Right lobe of liver (tissue), 6 donors: ENCODE results near the gene SAMHD1. TPM values are rescaled to one million over a fixed set of nuclear protein-coding genes. Genes with fewer than 3 reads are reported as not detected.
A peak's percentile ranks its signal among the peaks of the same experiment; 100 is the strongest.

Source experiments
- ATAC-seq, 4 donors: fragments of 200-7000 bp; cut with Tn5 transposase; one replicate each; pipeline ENCODE4 v1.9.1; 2020; ENCODE audit warnings: mild to moderate bottlenecking in 4 of 4, moderate library complexity in 4 of 4
- DNase-seq, 3 donors: peaks; one replicate each; pipeline ENCODE4 v3.0.0-alpha.2; 2020
- H3K27ac ChIP-seq, 3 donors: fragments of 200-600 bp; one replicate each; pipeline ENCODE4 v1.8.0; 2022
- H3K27me3 ChIP-seq, 2 donors: fragments of 200-600 bp; one replicate each; pipeline ENCODE4 v1.8.0; 2022
- H3K36me3 ChIP-seq, 4 donors: fragments of 200-600 bp; sonication (generic) in 1 of 4; one replicate each; pipeline versions ENCODE4 v1.5.1 to v1.8.0; 2017 to 2022; ENCODE audit warnings: control low read depth in 1 of 4
- H3K4me1 ChIP-seq, 4 donors: fragments of 200-600 bp; sonication (generic) in 1 of 4; one replicate each; pipeline versions ENCODE4 v1.5.1 to v1.8.0; 2017 to 2022; ENCODE audit warnings: control low read depth in 1 of 4
- H3K4me3 ChIP-seq, 3 donors: fragments of 200-600 bp; one replicate each; pipeline ENCODE4 v1.8.0; 2022
- H3K9me3 ChIP-seq, 4 donors: fragments of 200-600 bp; sonication (generic) in 1 of 4; one replicate each; pipeline versions ENCODE4 v1.5.1 to v1.8.0; 2017 to 2022; ENCODE audit warnings: control low read depth in 1 of 4
- POLR2A ChIP-seq: fragments of 450-650 bp; IDR thresholded peaks from one replicate; pipeline ENCODE4 v1.6.1; 2017; ENCODE audit warnings: antibody characterized with exemption, mild to moderate bottlenecking
- WGBS: methylation state at CpG from one replicate; pipeline ENCODE4 v1.1.6; 2018; ENCODE audit warnings: low coverage, low lambda C conversion rate; ENCODE audit not compliant: insufficient coverage; ENCODE audit errors: missing lambda C conversion rate; 5-methylcytosine and 5-hydroxymethylcytosine counted together
- intact Hi-C, 2 donors: fragments of 100-400 bp; cut with DNase I; formaldehyde crosslinking; loops; one replicate each; pipeline versions ENCODE4 v1.11.2 to v1.14.1; 2022
- total RNA-seq, 6 experiments: library from RNA; depleted of rRNA in 2 of 6; stranded (reverse); fragments of >200 nt in 2 of 6; fragmentation: NEBNext Ultra II Directional in 3 of 6; extraction: Animal tissue kit (Norgen Biotek cat#: 25700) in 3 of 6; gene quantifications; one replicate each; pipeline versions ENCODE4 v1.1.0 to v1.2.4, GENCODE V29; 2016 to 2023
- TF ChIP-seq, protein P1 (sequence below), 4 donors: fragments of 200-600 bp in 3 of 4; fragments of 450-650 bp in 1 of 4; IDR thresholded peaks; one replicate each; pipeline versions ENCODE4 v1.5.1 to v1.8.0; 2016 to 2022; ENCODE audit warnings: antibody characterized with exemption in 4 of 4, mild to moderate bottlenecking in 2 of 4
- donor health status: DM: no; HTN: yes; CAD: no.
- donor health status: DM: no; HTN: no; CAD: no.
- donor health status: DM: no; HTN: no; CAD: no.
- donor health status: DM: no; HTN: yes; CAD: no.
- donor health status: DM: no; HTN: yes; CAD: no.

The SAMHD1 gene
- total RNA-seq, 6 experiments from 2014 or later, result 22.6 to 40.5 (median 30.7) TPM

DNA sequence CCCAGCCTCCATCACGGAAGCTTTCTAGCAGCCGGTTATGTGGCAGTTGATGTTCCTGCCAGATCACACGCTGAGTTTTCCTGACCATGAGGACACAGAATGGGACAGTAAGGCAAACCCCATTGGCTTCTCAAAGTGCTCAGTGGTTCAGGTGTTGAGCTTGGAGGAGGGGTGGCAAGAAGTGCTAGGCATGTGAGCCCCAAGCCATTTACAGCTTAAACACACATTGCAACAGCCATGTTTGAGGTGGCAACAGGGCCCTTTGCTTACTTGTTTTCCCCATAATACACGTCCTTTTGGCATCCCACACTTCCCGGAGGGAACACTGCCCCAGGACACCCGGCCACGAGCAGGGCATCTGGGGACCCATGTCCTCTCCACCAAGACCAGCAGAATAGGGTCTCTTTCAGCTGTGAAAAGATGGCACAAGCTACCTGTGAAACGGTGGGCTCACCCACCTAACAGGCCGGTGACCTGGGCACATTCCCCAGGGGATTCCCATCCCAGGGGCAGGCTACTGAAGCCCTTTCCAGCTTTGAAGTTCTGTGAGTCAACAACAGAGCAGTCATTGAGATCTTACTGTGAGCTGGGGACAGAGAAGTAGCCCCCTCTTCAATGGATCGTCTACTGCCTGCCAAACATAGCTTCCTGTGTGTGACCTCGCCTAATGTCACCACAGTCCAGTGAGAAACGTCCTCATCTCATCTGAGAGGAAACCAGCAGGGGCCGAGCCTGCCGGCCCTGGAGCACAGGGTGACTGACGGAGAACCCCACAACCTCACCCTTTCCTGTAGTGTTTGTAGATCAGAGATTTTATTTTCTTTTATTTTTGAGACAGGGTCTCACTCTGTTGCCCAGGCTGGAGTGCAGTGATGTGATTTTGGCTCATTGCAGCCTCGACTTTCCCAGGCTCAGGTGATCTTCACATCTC lies 79.6 kb downstream of the SAMHD1 start:
- Histone ChIP-seq H3K36me3 (no peaks in the 10 kb centered on the region), H3K4me1 (no peaks in the 10 kb centered on the region), H3K9me3 (no peaks in the 10 kb centered on the region), H3K27me3 (no peaks in the 10 kb centered on the region), H3K27ac (no peak overlapping the region), H3K4me3 (no peak overlapping the region)
- DNase-seq (no peak), ATAC-seq (peak in 2 of 4 donors; percentile 36 to 47)
- WGBS, result 57% methylated on average over 10 of the region's 16 CpGs
- TF ChIP-seq POLR2A, result no peak
- TF ChIP-seq, protein P1, sequence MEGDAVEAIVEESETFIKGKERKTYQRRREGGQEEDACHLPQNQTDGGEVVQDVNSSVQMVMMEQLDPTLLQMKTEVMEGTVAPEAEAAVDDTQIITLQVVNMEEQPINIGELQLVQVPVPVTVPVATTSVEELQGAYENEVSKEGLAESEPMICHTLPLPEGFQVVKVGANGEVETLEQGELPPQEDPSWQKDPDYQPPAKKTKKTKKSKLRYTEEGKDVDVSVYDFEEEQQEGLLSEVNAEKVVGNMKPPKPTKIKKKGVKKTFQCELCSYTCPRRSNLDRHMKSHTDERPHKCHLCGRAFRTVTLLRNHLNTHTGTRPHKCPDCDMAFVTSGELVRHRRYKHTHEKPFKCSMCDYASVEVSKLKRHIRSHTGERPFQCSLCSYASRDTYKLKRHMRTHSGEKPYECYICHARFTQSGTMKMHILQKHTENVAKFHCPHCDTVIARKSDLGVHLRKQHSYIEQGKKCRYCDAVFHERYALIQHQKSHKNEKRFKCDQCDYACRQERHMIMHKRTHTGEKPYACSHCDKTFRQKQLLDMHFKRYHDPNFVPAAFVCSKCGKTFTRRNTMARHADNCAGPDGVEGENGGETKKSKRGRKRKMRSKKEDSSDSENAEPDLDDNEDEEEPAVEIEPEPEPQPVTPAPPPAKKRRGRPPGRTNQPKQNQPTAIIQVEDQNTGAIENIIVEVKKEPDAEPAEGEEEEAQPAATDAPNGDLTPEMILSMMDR (IDR thresholded peaks at IDR 0.05), result no peak
- intact Hi-C loops, result no loop called here

DNA sequence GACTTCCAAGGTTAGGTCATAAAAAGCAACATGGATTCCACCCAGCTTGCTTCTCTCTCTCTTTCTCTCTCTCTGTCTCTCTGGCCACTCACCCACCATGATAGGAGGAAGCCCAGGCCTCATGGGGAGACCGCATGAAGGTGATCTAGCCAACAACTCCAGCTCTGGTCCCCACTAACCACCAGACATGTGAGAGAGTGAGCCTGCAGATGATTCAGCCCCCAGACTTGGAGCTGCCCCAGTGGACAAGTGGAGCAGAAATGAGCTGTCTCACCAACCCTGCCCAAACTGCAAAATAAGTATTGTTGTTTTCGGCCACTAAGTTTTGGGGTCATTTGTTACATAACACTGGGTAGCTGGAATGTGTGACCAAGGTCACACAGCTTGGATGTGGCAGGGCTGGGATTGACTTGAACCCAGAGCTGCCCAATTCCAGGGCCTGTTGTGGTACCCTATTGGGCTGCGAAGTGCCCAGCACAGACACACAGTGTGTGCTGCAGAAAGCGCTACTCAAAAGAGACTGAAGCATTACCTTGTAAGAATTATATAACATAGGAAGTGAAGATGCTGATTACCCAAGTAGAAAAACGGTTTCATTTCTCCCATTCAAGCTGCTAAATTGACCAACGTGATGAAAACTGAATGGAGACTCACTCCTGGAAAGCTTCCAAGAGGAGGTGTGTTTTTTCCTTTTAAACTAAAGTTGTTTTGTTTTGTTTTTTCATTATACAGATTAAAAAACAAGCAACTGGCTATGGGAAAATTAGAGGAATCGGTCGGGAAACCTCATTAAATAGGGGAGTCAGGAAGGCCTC lies 84.6 kb downstream of the SAMHD1 start:
- Histone ChIP-seq H3K4me3 (no peak overlapping the region), H3K27ac (no peak overlapping the region), H3K4me1 (peaks cover 0 to 7% (median 0%) of the 10 kb centered on the region in 4 donors), H3K9me3 (no peaks in the 10 kb centered on the region), H3K27me3 (peaks cover 0 to 7% of the 10 kb centered on the region in 2 donors), H3K36me3 (no peaks in the 10 kb centered on the region)
- no peak for ATAC-seq
- 57% methylated on average over 6 of the region's 8 CpGs for WGBS
- intact Hi-C loops, result no loop called here
- no peak for DNase-seq
- TF ChIP-seq, protein P1 (IDR thresholded peaks at IDR 0.05), result no peak
- TF ChIP-seq POLR2A, result no peak

DNA sequence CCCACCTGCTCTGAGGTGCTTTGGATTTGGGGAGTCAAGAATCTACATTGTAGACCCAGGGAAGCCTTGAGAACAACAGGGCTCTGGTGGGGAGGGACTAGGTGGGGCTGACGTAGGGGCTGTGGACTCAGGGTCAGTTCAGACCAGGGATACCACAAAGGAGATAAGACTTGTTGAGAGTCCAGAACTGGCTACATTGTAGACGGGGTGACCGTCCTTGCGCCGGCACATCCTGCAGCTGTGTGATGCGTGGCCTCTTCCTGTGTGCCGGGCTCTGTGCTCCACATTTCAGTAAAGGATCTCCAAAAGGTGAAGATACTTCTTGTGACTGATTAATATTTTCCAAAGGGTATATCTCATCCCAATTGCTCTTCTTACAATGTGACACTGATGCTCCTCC lies 85.3 kb downstream of the SAMHD1 start:
- WGBS, result 52% methylated on average over 4 of the region's 7 CpGs
- intact Hi-C loops, result no loop called here
- Histone ChIP-seq H3K4me3 (no peak overlapping the region), H3K4me1 (peaks cover 0 to 7% (median 0%) of the 10 kb centered on the region in 4 donors), H3K27ac (no peak overlapping the region), H3K36me3 (no peaks in the 10 kb centered on the region), H3K27me3 (peaks cover 0 to 7% of the 10 kb centered on the region in 2 donors), H3K9me3 (no peaks in the 10 kb centered on the region)
- TF ChIP-seq POLR2A, result no peak
- TF ChIP-seq, protein P1 (IDR thresholded peaks at IDR 0.05), result no peak
- ATAC-seq, result no peak
- no peak for DNase-seq

DNA sequence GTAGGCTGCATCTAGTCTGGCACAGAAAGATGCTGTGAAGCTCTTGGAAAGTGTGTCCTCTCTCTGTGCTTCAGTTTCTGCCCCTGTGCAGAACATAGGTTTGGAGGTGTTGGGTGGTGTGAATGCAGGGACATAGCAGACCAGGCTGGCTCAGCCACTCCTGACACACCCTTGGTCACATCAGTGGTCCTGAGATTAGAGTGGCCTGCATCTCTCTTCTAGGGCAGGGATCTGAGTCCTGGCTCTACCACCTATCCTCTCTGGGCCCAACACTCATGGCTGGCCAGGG lies 85.7 kb downstream of the SAMHD1 start:
- Histone ChIP-seq H3K36me3 (no peaks in the 10 kb centered on the region), H3K4me1 (peaks cover 0 to 7% (median 0%) of the 10 kb centered on the region in 4 donors), H3K4me3 (no peak overlapping the region), H3K9me3 (no peaks in the 10 kb centered on the region), H3K27ac (no peak overlapping the region), H3K27me3 (peaks cover 0 to 7% of the 10 kb centered on the region in 2 donors)
- ATAC-seq (no peak), DNase-seq (no peak)
- TF ChIP-seq, protein P1 (IDR thresholded peaks at IDR 0.05), result no peak
- no peak for TF ChIP-seq POLR2A
- intact Hi-C loops, result no loop called here
